Measurements from ENCODE around the gene PON2. TPM values are rescaled to one million over a fixed set of nuclear protein-coding genes. Genes with fewer than 3 reads are reported as not detected.

PON2 gene
- total and polyA plus RNA-seq, 8 donors = 10.5 to 48.3 (median 20.9) TPM

DNA sequence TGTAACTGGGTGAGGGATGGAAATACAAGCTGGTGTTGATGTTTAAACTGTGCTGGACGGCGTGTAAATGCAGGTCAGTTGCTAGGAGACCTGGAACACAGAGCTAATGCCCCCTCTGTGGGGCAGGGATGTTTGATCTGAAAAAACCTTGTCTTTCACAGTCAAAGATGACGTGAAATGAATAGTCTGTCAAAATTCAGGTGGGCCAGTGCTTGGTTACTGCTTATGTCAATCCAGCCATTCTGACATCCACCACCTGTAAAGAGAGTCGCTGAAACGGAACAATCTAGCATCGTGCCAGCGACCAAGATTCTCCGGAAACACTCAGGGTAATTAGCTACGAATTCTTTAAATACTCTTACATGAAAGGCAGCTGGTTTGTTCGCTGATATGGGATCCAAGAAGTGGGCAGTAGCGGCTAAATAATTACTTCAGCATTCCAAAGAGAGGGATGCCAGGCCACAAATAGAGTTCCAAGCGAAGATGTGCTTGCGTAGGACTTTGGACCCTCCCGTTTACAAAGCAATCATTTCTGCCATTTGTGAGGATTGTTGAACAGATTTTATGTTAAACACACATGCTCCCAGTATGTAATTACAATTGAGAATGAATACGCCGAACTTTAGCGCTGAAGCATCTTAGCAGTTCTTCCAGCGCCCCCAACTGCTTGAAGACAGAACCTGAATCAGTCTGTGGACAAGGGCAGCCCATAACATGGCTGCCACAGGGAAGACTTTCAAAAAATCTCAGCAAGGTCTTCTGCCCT is 43.6 kb upstream of the PON2 start:
- intact Hi-C loops (cut with DNase I) = no loop called here
- Histone ChIP-seq H3K27ac (no peak overlapping the region), H3K36me3 (no peaks in the 10 kb centered on the region), H3K4me1 (peaks cover 0 to 4% (median 0%) of the 10 kb centered on the region in 3 donors), H3K9me3 (no peaks in the 10 kb centered on the region), H3K27me3 (no peaks in the 10 kb centered on the region), H3K4me3 (peak overlapping the region in 2 of 4 donors; percentile 13 to 34)
- WGBS, 2 donors = 13 to 16% methylated on average over 18 of the region's 18 CpGs
- ATAC-seq (peak; percentile 54 to 84 (median 76)), DNase-seq (peak in 3 of 6 donors; percentile 14 to 36 (median 26)), FAIRE-seq (no peak)
- TF ChIP-seq, protein P1, sequence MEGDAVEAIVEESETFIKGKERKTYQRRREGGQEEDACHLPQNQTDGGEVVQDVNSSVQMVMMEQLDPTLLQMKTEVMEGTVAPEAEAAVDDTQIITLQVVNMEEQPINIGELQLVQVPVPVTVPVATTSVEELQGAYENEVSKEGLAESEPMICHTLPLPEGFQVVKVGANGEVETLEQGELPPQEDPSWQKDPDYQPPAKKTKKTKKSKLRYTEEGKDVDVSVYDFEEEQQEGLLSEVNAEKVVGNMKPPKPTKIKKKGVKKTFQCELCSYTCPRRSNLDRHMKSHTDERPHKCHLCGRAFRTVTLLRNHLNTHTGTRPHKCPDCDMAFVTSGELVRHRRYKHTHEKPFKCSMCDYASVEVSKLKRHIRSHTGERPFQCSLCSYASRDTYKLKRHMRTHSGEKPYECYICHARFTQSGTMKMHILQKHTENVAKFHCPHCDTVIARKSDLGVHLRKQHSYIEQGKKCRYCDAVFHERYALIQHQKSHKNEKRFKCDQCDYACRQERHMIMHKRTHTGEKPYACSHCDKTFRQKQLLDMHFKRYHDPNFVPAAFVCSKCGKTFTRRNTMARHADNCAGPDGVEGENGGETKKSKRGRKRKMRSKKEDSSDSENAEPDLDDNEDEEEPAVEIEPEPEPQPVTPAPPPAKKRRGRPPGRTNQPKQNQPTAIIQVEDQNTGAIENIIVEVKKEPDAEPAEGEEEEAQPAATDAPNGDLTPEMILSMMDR (IDR thresholded peaks at IDR 0.05) = no peak

DNA sequence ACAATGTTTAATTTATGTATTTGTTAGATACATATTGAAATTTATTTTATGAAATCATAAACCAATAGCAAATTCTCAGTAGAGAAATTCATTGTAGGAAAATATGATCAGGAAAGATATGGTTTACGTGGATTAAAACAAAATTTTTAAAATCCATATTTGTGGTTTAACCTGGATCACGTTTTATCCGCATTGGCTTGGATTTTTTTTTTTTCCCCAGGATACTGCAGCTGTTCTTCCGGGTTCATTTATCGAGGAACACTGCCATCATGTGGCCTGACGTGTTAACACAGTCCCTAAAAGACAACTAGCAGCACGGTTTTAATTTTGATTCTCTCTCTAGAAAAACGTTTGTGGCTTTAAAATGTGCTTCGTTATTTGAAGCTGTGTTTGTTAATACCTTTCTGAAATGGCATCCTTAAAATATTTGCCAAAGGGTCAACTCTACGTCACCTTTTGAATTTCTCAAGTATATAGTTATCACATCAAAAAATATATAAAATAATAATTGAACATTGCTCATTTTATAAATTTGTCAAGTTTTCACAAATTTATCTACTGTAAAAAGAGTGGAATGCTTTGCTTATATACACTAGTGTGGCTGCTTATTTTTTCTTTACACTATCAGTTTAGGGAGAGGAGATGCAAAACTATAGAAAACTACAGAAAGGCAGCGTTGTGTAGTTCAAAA is 42.2 kb upstream of the PON2 start:
- intact Hi-C loops (cut with DNase I) = no loop called here
- Histone ChIP-seq H3K27ac (no peak overlapping the region), H3K9me3 (no peaks in the 10 kb centered on the region), H3K27me3 (no peaks in the 10 kb centered on the region), H3K36me3 (no peaks in the 10 kb centered on the region), H3K4me3 (no peak overlapping the region), H3K4me1 (peaks cover 0 to 4% (median 0%) of the 10 kb centered on the region in 3 donors)
- DNase-seq (peak in 4 of 6 donors; percentile 49 to 71 (median 50)), FAIRE-seq (peak; percentile 90), ATAC-seq (peak; percentile 85 to 91 (median 89))
- WGBS, 2 donors = 9% methylated on average over 11 of the region's 11 CpGs
- TF ChIP-seq, protein P1 (IDR thresholded peaks at IDR 0.05) = peak; percentile 43 to 79 (median 64)

DNA sequence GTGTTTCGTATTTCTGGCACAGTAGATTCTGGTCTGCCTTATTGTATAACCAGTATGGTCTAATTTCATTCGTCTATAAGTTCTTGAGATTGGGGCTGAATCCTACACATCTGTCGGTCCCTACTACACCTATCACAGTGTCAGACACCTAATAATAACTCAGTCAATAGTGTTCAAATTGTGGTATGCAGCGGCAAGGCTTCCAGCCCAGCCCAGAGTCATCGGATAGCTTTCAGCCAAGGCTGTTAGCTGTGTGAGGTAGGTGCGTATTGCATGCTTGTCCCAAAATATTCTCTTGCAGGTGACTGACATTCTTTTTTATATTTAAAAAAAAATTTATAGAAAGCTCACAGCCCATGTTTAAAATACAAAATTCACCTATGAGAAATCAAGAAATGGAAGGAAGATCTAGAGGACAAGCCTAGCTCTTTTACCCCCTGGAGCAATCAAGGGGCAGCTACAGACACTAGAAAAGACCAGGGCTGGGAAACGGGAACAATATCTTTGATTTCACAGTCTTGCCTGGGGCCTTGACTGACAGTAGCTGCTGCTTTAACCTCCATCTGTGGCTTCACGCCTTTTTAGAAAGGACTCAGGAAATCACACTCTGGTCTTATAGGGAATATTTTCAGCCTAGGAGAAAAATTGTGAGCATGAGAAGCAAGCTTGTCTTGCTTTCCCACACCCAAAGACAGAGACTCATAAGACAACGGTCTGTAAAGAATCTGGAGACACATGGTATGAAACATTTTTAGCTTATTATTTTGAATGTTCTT is 41.4 kb upstream of the PON2 start:
- no peaks in the 10 kb centered on the region for H3K27me3 ChIP-seq
- H3K36me3 ChIP-seq = no peaks in the 10 kb centered on the region
- FAIRE-seq = no peak
- intact Hi-C loops (cut with DNase I) = no loop called here
- no peak overlapping the region for H3K27ac ChIP-seq
- no peaks in the 10 kb centered on the region for H3K9me3 ChIP-seq
- ATAC-seq = no peak
- TF ChIP-seq, protein P1 (IDR thresholded peaks at IDR 0.05) = no peak
- 79 to 82% methylated on average over 9 of the region's 9 CpGs for WGBS, 2 donors
- no peak overlapping the region for H3K4me3 ChIP-seq
- no peak for DNase-seq
- peaks cover 0 to 4% (median 0%) of the 10 kb centered on the region in 3 donors for H3K4me1 ChIP-seq

DNA sequence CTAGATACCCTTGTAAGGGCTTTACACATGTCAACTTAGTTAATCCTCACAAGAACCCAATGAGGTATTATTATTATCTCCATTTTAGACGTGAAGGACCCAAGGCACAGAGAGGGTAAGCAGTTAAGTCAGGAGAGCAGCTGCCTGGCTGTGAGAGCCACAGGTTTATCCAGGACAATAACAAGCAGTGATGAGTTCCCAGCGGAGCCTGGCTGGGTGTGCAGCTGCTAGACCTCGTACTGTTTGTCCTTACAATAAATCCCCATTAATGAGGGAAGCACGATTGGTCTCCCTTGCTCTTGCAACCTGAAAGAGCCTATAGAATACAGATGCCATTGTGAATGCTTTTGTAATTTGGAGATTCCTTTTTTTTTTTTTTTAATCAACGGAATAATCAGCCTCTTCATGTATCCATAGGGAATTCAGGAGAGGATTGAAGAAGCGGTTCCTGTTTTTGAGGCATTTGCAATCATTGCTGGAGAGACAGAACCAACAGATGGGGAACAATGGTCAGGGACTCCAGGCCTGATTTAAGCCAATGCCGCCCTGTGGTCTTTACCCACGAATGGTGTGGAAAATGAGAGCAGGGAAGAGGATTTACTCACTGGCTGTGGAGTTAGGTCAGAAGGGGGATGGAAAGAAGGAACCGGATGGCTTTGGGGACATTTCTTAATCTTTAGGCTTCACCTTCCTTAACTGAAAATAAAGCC is 38.6 kb upstream of the PON2 start:
- Histone ChIP-seq H3K4me3 (no peak overlapping the region), H3K27ac (no peak overlapping the region), H3K36me3 (no peaks in the 10 kb centered on the region), H3K9me3 (no peaks in the 10 kb centered on the region), H3K27me3 (no peaks in the 10 kb centered on the region), H3K4me1 (peaks cover 5 to 9% (median 9%) of the 10 kb centered on the region in 3 donors)
- intact Hi-C loops (cut with DNase I) = no loop called here
- TF ChIP-seq, protein P1 (IDR thresholded peaks at IDR 0.05) = no peak
- ATAC-seq (no peak), DNase-seq (no peak), FAIRE-seq (no peak)
- WGBS, 2 donors = 79 to 82% methylated on average over 9 of the region's 9 CpGs

Measured in pancreas (tissue), 10 donors.